GM21737 (cell line): Measurements from ENCODE around the gene LRPPRC.
"Not testable (repeated sequence)": the region's sequence is repeated elsewhere in the genome, so short reads cannot be mapped to it uniquely, and the experiment has no call there.

ENCODE experiments used
- ATAC-seq: cut with Tn5 transposase; IDR thresholded peaks from one replicate; pipeline ENCODE4 v1.9.1; 2021; ENCODE audit warnings: mild to moderate bottlenecking, moderate library complexity; ENCODE audit not compliant: unreplicated experiment

LRPPRC gene

DNA sequence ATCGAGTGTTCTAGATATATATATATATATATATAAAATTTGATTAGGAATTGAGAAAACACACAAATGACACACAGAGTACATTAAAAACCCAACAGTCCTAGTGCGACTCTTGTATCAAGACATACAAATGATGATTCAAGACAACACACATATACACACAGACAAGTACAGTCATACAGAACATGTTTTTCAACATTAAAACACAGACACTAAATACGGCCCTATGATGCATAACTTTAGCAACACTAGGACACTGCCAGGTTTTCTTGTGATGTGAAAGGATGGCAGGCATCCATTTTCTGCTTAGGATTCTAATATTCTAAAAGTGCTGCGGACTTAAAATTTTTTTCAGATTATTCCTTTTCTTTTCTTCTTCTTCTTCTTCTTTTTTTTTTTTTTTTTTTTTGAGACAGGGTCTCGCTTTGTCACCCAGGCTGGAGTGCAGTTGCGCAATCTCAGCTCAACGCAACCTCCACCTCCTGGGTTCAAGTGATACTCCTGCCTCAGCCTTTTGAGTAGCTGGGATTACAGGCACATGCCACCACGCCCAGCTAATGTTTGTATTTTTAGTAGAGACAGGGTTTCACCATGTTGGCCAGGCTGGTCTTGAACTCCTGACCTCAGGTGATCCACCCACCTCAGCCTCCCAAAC lies 84.5 kb downstream of the LRPPRC start:
- not testable (repeated sequence) for ATAC-seq

- no peak for ATAC-seq
Measured at GRCh38 chr2:43906448-43907109, 89.2 kb downstream of the LRPPRC start.

DNA sequence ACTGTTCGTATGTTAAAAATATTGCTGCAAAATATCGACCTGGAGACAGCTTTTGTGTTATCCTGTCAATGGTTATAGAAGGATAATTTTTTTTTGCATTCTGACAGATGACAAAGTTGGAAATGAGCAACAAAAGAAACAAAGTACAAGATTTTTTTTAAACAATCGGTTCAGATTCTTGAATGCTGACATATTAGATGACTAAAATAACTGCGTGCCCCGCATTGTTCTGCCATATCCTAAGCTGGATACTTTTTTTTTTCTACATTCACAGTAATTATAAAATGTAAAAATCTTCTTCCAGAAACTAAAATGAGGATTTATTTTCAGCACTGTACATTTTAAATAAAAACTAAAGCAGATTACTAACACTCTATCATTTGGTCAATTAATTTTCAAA lies 89.9 kb downstream of the LRPPRC start:
- ATAC-seq = no peak

DNA sequence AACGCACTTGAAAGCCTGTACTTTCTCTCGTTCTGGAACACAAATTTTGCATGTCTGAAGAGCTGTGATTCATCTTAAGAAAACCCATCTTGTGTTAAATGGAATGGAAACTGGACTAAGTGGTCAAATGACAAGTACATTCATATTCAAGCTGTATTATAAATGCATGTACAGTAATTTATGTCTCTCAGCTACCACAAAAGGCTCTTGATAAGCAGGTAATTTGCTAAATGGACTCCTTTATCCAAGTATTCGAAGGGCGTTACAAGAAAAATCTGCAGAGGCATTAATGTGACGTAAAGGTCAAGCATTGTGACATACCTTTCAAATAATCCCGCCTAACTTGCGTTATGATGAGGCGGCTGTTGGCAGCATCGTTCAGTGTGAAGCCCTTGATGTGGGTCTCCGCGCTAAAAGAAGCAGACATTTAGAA lies 90.4 kb downstream of the LRPPRC start:
- no peak for ATAC-seq

DNA sequence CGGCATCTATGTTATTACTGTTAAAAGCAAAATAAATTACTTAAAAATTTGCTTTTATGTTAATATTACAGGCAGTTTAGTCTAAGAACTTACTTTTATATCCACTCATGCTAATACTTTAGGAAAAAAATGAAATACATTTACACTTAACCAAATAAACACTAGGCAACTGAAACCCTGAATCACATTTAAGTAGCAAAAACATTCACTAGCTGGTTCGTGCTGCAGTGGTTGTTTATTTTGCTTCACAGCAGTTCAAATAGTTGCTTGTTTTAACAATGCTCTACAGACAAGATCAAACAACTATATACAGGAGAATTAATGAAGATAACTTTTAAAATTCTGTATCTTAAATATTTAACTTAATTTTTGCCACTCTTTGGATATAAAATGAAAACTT lies 96.2 kb downstream of the LRPPRC start:
- ATAC-seq = no peak

DNA sequence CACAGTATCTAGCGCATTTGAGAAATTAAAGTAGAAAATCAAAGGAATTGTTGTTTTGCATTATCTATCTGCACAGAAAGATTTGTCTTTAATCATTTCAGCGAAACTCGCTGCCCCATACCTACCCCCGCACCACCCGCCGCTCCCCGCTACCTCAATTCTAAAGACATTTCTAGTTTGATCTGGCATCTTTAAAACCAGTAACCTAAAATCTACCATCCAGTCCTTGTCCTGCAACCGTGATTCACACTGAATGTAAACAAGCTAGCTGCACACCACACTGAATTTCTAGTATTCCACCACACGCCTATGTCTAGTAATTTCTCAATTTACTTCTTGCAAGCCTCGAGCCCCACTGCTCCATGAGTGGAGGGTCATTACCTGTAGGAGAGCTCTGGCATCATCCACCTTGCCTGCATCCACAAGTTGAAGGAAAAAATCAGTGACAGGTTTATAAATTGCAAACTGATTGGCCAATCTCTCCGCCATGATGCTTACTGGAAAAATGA lies 96.9 kb downstream of the LRPPRC start:
- no peak for ATAC-seq

DNA sequence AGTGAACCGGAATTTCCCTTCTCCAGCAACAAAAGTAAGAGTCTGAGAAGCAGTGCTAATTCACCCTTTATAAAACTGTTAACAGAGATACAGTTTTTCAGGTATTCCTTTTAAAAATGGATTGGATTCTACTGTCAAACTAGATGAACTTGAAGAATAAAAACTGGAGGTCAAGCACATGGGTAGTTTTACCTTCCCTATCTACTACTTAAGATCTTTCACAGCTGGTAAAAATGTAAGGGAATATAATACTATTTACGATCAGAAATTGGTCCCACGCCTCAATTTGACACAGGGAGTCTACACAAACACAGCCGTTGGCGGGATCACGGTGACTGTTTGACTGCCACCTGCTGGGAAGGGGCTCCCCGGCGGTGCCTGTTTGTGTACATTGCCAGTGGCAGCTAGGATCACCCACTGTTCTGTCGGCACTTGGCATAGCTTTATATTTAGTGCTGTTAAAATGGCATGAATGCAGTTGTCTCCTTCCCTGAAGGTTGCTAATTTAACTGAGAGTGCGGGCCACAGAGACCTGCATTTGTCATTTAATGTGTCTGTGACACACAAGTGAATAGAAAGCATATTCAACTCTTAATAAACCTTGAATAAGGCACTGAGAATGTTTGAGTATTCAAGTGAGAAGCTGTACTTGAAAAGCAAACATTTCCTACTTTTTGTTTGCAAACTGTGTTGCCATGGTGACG lies 97.5 kb downstream of the LRPPRC start:
- ATAC-seq = no peak

DNA sequence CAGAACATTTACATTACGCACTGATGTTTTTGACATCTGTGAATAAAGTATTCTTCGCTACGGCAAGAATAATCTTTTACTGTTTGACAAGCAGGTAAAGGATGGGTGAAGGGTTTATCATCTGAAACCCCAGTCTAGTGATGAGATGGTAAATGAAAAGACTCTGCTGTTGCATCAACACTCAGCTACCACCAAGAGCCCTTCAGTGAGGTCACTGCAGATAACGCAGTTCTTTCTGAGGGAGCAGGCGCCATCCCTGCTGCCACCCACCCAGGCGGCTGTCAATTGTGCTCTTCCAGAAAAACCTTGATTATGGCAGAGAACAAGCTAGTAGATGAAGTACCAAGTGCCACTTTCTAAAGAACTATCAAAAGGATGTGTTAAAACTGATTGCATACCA lies 98.3 kb downstream of the LRPPRC start:
- no peak for ATAC-seq

- no peak for ATAC-seq
Measured at GRCh38 chr2:43896906-43897305, 98.9 kb downstream of the LRPPRC start.

DNA sequence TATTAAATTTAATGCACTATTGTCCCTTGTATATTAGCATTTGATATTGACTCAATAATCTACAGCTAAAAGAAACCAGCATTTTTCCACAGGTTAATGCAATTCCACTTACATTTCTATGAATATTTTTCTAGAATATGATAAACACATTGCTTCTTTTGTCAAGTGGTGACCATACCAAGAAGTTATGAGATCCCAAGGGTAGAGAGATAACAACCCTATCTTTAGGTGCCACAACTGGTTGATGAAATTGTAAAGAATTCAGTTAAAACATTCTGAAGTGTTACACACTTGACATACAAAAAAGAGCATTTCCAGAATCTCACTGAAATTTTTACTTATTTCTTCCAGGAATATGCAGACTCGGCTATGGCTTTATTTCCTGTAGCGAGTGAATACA lies 101.0 kb downstream of the LRPPRC start:
- ATAC-seq = no peak

GRCh38 chr2:43890855-43891254 lies 104.9 kb downstream of the LRPPRC start:
- no peak for ATAC-seq

DNA sequence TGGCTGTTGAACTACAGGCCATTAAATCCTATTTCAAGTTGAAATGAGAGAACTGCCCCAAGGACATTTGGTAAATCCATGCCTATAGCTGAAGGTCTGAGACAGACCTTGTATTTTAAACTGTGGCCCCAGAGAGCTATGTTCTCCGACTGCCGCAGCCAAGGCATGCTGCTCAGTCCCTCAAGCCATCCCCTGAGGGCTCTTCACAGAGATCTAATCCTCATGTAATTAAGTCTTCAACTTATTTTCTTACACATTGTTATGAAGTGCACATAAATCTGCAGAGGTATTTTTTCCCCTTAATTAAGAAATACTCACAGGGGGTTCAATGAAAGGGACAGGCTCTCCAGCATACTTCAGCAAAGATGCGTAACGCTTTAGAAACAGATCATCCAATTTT lies 106.4 kb downstream of the LRPPRC start:
- ATAC-seq = no peak

DNA sequence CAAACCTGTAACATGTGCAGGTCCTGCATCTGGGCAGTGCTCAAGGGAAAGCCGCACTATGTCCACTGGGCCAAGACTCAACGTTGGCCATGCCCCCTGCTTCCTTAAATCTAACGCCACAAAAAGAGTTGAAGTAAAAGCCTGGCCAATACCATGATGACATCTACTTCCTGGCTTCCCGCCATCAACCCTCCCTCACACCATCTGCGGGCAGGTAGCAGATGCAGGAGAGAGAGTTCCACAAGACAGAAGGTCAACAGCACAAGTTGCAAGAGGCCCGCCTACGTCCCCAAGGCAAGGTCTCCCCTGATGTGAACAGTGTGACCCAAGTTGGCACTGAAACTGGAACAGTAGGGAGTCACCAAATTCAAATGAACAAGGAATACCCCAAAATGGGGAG lies 108.6 kb downstream of the LRPPRC start:
- no peak for ATAC-seq

DNA sequence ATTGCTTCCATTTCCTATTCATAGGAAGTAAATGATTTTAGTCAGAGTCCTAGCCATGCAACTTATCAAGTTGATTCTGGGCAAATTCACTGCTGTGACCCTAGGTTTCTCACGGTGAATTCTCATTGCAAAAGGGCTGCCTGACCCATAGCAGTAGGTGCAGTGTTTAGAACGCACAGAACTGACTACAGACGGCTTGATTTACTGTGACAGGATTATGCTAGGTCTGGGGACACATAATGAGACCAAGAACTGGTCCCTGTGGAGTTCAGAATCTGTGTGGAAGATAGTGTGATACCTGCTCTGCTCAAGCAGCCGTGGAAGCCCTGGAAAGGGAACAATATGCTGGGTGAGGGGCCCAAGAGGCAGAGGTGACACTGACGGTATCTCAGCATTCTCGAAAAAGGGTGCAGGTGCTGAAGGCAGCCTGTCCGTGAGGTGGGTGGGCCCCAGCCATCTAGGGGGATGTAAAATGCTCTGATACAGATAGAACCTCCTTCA lies 110.6 kb downstream of the LRPPRC start:
- ATAC-seq = no peak

- no peak for ATAC-seq
Measured at GRCh38 chr2:43884689-43885088, 111.1 kb downstream of the LRPPRC start.

GRCh38 chr2:43882312-43882711 lies 113.5 kb downstream of the LRPPRC start:
- no peak for ATAC-seq

GRCh38 chr2:43880952-43881351 lies 114.8 kb downstream of the LRPPRC start:
- no peak for ATAC-seq

- no peak for ATAC-seq
Measured at GRCh38 chr2:43880471-43880870, 115.3 kb downstream of the LRPPRC start.

- ATAC-seq = no peak
Measured at GRCh38 chr2:43879261-43879660, 116.5 kb downstream of the LRPPRC start.

GRCh38 chr2:43877782-43878464 lies 117.9 kb downstream of the LRPPRC start:
- ATAC-seq = no peak

DNA sequence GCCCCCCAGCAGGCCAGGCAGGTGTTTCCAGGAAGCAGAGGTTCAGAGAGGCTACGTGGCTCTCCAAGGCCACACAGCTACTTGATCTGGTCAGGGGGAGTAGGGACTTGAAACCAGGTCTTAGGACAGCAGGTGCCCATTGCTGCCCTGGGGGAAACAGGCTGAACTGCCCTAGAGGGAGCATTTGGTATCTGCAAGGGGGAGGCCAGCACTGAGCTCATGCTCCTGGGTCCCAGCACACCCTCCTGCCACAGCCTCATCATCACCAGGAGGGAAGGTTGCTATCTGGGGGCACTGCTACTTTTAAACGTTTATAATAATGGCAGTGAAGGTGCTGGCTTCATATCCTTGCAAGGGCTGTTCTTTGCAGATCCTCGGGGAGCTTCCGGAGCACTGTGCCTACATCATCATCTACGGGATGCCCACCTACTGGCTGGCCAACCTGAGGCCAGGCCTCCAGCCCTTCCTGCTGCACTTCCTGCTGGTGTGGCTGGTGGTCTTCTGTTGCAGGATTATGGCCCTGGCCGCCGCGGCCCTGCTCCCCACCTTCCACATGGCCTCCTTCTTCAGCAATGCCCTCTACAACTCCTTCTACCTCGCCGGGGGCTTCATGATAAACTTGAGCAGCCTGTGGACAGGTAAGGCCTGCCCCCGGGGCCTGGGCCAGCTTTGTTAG lies 120.9 kb downstream of the LRPPRC start:
- no peak for ATAC-seq
